Endothelial cell of hepatic sinusoid (primary cell): ENCODE data around the gene PNPLA6.

Experiments
- in situ Hi-C: cut with HindIII; loops from 2 replicates; pipeline ENCODE4 v1.10.0; 2017; ENCODE audit warnings: low sequenced_read_pairs

Gene PNPLA6

GRCh38 chr19:7515110-7515644 is 20.3 kb upstream of the PNPLA6 start:
- in situ Hi-C loops: no loop called here

GRCh38 chr19:7515645-7516151 is 19.8 kb upstream of the PNPLA6 start, which contains the start of gene ZNF358:
Gene ZNF358, plus strand, starts transcription at chr19:7516103. Its CDS starts 3,140 bp downstream, at chr19:7519243.
- in situ Hi-C loops: no loop called here

- in situ Hi-C loops: no loop called here
These were observed 19.2 kb upstream of the PNPLA6 start for GRCh38 chr19:7516333-7516732.

DNA sequence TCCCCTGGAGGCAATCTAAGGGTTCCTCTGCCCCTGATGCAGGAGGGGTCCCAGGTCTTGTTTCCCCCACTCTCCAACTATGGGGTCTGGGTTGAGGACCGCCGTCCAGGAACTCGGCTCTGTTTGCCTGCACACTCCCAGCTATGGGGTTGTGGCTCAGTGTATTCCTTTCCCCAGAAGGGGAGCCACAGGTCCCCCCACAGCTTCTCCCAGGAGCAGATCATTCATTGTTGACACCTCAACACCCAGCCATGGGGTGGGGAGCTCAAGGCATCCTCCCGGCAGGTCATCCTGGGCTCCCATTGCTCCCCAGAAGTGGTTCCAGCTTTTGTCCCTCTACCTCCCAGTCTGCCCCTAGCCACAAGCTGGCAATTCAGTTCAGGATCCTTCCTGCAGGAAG is 18.6 kb upstream of the PNPLA6 start:
- in situ Hi-C loops: no loop called here

- in situ Hi-C loops: no loop called here
These were observed 16.0 kb upstream of the PNPLA6 start for GRCh38 chr19:7519361-7520130.

DNA sequence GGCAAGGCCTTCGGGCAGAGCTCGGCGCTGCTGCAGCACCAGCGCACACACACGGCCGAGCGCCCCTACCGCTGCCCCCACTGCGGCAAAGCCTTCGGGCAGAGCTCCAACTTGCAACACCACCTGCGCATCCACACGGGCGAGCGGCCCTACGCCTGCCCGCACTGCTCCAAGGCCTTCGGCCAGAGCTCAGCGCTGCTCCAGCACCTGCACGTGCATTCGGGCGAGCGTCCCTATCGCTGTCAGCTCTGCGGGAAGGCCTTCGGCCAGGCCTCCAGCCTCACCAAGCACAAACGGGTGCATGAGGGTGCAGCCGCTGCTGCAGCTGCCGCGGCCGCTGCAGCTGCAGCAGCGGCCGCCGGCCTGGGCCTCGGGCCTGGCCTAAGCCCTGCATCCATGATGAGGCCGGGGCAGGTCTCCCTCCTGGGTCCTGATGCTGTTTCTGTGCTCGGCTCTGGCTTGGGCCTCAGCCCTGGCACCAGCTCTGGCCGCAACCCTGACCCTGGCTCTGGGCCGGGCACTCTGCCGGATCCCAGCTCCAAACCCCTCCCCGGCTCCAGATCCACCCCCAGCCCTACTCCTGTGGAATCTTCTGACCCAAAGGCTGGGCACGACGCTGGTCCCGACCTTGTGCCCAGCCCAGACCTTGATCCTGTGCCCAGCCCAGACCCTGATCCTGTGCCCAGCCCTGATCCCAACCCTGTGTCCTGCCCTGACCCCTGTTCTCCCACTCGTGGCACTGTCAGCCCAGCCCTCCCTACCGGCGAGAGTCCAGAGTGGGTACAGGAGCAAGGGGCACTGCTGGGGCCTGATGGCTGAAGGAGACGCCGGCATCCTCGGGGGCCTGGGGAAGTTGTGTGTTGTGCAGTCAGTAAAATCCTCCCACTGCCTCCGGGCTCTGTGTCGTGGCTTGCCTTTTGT is 15.1 kb upstream of the PNPLA6 start:
- in situ Hi-C loops: no loop called here

GRCh38 chr19:7521551-7522071 is 13.9 kb upstream of the PNPLA6 start:
- in situ Hi-C loops: no loop called here

DNA sequence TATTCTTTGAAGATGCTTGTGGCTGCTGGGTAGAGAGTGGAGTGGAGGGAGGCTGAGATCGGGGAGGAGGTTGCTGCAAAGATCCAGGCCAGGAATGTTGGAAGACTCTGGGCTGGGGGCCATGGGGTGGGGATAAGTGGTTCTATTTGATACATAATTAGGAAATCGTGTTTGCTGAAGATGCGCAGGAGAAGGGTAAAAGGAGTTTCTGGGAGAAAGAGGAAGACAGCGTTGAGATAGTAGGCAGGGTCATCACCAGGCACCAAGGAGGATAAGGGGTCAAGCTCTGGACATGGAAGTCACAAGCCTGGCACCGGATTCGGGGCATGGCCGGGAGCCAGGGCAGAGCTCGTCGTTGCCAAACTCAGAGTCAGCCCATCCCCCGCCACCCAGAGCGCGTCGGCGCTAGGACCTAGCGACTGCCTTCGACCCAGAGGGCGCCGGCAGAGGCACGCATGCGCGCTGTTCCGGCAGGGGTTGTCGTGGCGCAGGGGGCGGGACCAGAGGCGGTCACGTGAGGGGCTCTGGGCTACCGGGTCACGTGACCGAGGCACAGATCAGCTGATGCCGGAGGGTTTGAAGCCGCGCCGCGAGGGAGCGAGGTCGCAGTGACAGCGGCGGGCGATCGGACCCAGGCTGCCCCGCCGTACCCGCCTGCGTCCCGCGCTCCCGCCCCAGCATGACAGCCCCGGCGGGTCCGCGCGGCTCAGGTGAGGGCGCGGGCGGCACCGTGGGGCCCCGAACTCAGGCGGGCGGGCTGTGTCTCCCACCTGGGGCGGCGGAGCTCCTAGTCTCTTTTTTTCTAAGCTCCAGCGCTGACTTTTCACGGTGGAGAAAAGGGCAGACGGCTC is 13.2 kb upstream of the PNPLA6 start, which contains the start of gene MCOLN1:
MCOLN1 (plus strand) TSS at position 553 of the 851 bp plus-strand sequence; CDS start at position 680, 127 bp downstream.
- in situ Hi-C loops: no loop called here

- in situ Hi-C loops: no loop called here
These were observed 12.4 kb upstream of the PNPLA6 start for GRCh38 chr19:7522923-7523667.

GRCh38 chr19:7524523-7524922 is 11.0 kb upstream of the PNPLA6 start:
- in situ Hi-C loops: no loop called here

GRCh38 chr19:7524992-7525739 is 10.4 kb upstream of the PNPLA6 start:
- in situ Hi-C loops: no loop called here

- in situ Hi-C loops: no loop called here
These were observed 9.2 kb upstream of the PNPLA6 start for GRCh38 chr19:7526059-7526929.

DNA sequence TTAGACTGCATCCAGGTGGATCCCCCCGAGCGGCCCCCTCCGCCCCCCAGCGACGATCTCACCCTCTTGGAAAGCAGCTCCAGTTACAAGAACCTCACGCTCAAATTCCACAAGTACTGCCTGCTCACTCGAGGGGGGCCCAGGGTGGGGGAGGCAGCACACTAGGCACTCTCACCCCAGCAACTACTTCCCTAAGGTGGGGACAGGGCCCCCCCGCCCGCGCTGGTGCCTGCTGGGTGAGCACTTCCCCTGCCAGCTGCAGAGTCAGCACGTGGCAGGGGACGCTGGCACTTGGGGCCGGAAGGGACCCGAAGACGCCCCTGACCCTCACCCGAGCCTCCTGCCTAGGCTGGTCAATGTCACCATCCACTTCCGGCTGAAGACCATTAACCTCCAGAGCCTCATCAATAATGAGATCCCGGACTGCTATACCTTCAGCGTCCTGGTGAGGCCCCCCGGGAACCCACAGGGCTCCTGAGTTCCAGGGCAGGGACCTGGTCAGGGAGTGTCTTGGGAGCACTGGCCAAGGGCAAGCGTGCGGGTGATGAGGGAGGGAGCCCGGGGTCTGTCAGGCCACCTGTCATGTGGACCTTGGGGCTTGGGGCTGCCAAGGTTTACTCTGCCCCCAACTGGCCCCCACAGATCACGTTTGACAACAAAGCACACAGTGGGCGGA is 7.9 kb upstream of the PNPLA6 start:
- in situ Hi-C loops: no loop called here

DNA sequence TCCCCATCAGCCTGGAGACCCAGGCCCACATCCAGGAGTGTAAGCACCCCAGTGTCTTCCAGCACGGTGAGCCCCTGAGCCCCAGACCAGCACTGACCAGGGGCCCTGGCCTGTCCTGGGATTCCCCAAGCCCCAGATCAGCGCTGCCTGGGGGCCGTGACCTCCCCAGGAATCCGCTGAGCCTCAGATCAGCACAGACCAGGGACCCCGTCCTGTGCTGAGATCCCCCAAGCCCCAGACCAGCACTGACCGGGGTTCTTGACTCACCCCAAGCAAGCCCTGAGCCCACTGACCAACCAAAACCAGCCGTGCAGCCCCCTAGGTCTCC is 7.4 kb upstream of the PNPLA6 start:
- in situ Hi-C loops: no loop called here

DNA sequence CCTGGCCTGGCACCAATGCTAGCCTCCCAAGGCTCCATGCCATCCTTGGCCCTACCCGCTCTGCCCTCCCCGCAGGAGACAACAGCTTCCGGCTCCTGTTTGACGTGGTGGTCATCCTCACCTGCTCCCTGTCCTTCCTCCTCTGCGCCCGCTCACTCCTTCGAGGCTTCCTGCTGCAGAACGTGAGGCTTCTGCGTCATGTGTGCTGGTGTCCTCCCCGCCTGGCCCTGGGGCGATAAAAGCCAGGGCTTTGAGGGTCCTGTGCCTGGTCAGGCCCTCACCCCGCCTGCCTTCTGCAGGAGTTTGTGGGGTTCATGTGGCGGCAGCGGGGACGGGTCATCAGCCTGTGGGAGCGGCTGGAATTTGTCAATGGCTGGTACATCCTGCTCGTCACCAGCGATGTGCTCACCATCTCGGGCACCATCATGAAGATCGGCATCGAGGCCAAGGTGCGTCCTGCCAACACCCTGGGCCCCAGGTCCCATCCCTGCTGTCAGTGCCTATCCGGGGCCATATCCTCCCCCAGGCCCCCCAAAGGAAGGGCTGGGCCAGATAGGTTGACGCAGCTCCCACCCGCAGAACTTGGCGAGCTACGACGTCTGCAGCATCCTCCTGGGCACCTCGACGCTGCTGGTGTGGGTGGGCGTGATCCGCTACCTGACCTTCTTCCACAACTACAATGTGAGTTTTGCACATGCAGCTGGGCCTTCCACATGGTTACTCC is 6.8 kb upstream of the PNPLA6 start:
- in situ Hi-C loops: no loop called here

DNA sequence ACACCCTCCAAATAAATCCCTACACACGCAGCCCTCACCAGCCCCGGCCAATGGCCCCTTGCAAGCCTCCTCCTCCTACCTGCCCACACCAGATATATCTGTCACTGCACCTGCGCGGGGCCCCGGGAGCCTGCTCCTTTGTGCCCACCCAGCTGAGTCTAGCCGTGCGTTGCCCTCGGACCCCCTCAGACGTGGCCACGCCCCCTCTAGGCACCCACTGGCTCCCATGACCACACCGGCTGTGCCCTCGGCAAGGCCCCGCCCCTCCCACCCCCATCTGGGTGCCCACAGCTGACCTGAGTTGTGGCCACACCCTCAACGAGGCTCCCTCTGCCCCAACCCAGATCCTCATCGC is 6.3 kb upstream of the PNPLA6 start:
- in situ Hi-C loops: no loop called here
